ENCODE measurements around the gene NPY4R.
"Not testable (repeated sequence)": the region's sequence is repeated elsewhere in the genome, so short reads cannot be mapped to it uniquely, and the experiment has no call there.

- TF ChIP-seq CTCF (IDR thresholded peaks at IDR 0.05; ENCODE audit: low read depth, low read length); EZH2phosphoT487 (IDR thresholded peaks at IDR 0.05; ENCODE audit: low read depth): not testable (repeated sequence)
Measured at GRCh38 chr10:46450829-46451228, 14.9 kb downstream of the NPY4R start.

Measured in OCI-LY3 (cell line).